DND-41 (cell line): ENCODE data around the gene FSCN2.

Experiments used
- ATAC-seq: fragments of 200-7000 bp; cut with Tn5 transposase; 3 replicates; pipeline ENCODE4 v1.9.1; 2021; ENCODE audit warnings: low read depth; ENCODE audit not compliant: insufficient read depth
- DNase-seq: peaks from one replicate; pipeline ENCODE4 v3.0.0-alpha.2; 2020
- H2AFZ ChIP-seq: 2 replicates; pipeline ENCODE4 v1.6.0; 2012; ENCODE audit warnings: low read depth, low read length
- H3K27ac ChIP-seq: 2 replicates; pipeline ENCODE4 v1.5.1; 2012; ENCODE audit warnings: low read length, inconsistent platforms
- H3K27me3 ChIP-seq: fragments of 200-600 bp; sonication (generic); 2 replicates; pipeline ENCODE4 v1.6.0; 2012; ENCODE audit warnings: low read length, mild to moderate bottlenecking, inconsistent platforms; ENCODE audit not compliant: insufficient read depth, poor library complexity
- H3K36me3 ChIP-seq: 2 replicates; pipeline ENCODE4 v1.5.1; 2012; ENCODE audit warnings: low read length, inconsistent platforms; ENCODE audit not compliant: insufficient read depth
- H3K4me1 ChIP-seq: 2 replicates; pipeline ENCODE4 v1.5.1; 2012; ENCODE audit warnings: mild to moderate bottlenecking, low read length; ENCODE audit not compliant: insufficient read depth
- H3K4me2 ChIP-seq: 2 replicates; pipeline ENCODE4 v1.6.0; 2012; ENCODE audit warnings: mild to moderate bottlenecking, moderate library complexity, low read length, inconsistent platforms; ENCODE audit not compliant: insufficient read depth
- H3K4me3 ChIP-seq, 2 experiments: fragments of 200-600 bp in 1 of 2; shearing (Covaris generic) in 1 of 2; 2 replicates each; pipeline ENCODE4 v1.5.1; 2012 to 2016; ENCODE audit warnings: inconsistent platforms in 2 of 2, low read length in 2 of 2, mild to moderate bottlenecking in 2 of 2, low read depth in 1 of 2, moderate library complexity in 1 of 2
- H3K79me2 ChIP-seq: 2 replicates; pipeline ENCODE4 v1.6.0; 2012; ENCODE audit warnings: low read length, inconsistent platforms; ENCODE audit not compliant: insufficient read depth
- H3K9ac ChIP-seq: 2 replicates; pipeline ENCODE4 v1.6.0; 2012; ENCODE audit warnings: low read depth, mild to moderate bottlenecking, inconsistent platforms, low read length, moderate library complexity
- H3K9me3 ChIP-seq: 2 replicates; pipeline ENCODE4 v1.5.1; 2012; ENCODE audit warnings: low read length, moderate library complexity, mild to moderate bottlenecking, inconsistent platforms; ENCODE audit not compliant: insufficient read depth, severe bottlenecking
- H4K20me1 ChIP-seq: 2 replicates; pipeline ENCODE4 v1.6.0; 2012; ENCODE audit warnings: low read length; ENCODE audit not compliant: insufficient read depth
- CTCF ChIP-seq: IDR thresholded peaks from 2 replicates; pipeline ENCODE4 v1.5.1; 2012; ENCODE audit warnings: borderline replicate concordance, low read length, moderate library complexity, mild to moderate bottlenecking; ENCODE audit not compliant: poor library complexity, severe bottlenecking; ENCODE audit errors: extremely low read depth
- EZH2 ChIP-seq: IDR thresholded peaks from 3 replicates; pipeline ENCODE4 v1.6.1; 2012; ENCODE audit warnings: borderline replicate concordance, low read depth, mild to moderate bottlenecking, moderate library complexity, low read length, inconsistent platforms; ENCODE audit not compliant: severe bottlenecking

FSCN2 gene

GRCh38 chr17:81523402-81524038 is 4.7 kb upstream of the FSCN2 start:
- Histone ChIP-seq H3K9ac (no peak overlapping the region), H3K4me2 (no peak overlapping the region), H3K27ac (no peak overlapping the region)

GRCh38 chr17:81524039-81524864 is 3.9 kb upstream of the FSCN2 start:
- Histone ChIP-seq H3K9me3 (no peaks in the 10 kb centered on the region), H3K27ac (no peak overlapping the region), H3K4me3 (no peak overlapping the region), H2AFZ (no peak overlapping the region), H4K20me1 (peaks cover 18% of the 10 kb centered on the region; the same call in 1 of the 2 replicates), H3K9ac (no peak overlapping the region), H3K36me3 (no peaks in the 10 kb centered on the region), H3K79me2 (no peaks in the 10 kb centered on the region), H3K4me1 (no peaks in the 10 kb centered on the region), H3K4me2 (no peak overlapping the region), H3K27me3 (no peaks in the 10 kb centered on the region)
- no peak for ATAC-seq
- TF ChIP-seq CTCF = no peak
- no peak for TF ChIP-seq EZH2
- DNase-seq = no peak

More at GRCh38 chr17:81523402-81524038, 4.7 kb upstream of the FSCN2 start:
- peaks cover 18% of the 10 kb centered on the region; the same call in 1 of the 2 replicates for H4K20me1 ChIP-seq
- no peaks in the 10 kb centered on the region for H3K36me3 ChIP-seq
- no peaks in the 10 kb centered on the region for H3K4me1 ChIP-seq
- H3K9me3 ChIP-seq = no peaks in the 10 kb centered on the region
- H3K4me3 ChIP-seq = no peak overlapping the region
- TF ChIP-seq CTCF = no peak
- no peak for TF ChIP-seq EZH2
- H3K79me2 ChIP-seq = no peaks in the 10 kb centered on the region
- no peak for ATAC-seq
- no peaks in the 10 kb centered on the region for H3K27me3 ChIP-seq
- no peak overlapping the region for H2AFZ ChIP-seq
- no peak for DNase-seq

GRCh38 chr17:81524865-81525159 is 3.4 kb upstream of the FSCN2 start:
- Histone ChIP-seq H3K79me2 (no peaks in the 10 kb centered on the region), H3K9ac (no peak overlapping the region), H3K36me3 (no peaks in the 10 kb centered on the region), H3K27me3 (no peaks in the 10 kb centered on the region), H3K9me3 (no peaks in the 10 kb centered on the region), H2AFZ (no peak overlapping the region), H3K4me2 (no peak overlapping the region), H3K4me1 (no peaks in the 10 kb centered on the region), H3K4me3 (no peak overlapping the region), H4K20me1 (peaks cover 16% of the 10 kb centered on the region; the same call in 1 of the 2 replicates), H3K27ac (no peak overlapping the region)
- DNase-seq (no peak), ATAC-seq (no peak)
- TF ChIP-seq CTCF (no peak), EZH2 (no peak)
